GM12874 (cell line): ENCODE data around the gene COQ8A.

Experiments used
- TF ChIP-seq, protein P1 (sequence below): IDR thresholded peaks from 2 replicates; pipeline ENCODE4 v1.5.1; 2011; ENCODE audit warnings: low read depth, mild to moderate bottlenecking, control low read depth, low read length, moderate library complexity; ENCODE audit not compliant: insufficient read depth

COQ8A gene

DNA sequence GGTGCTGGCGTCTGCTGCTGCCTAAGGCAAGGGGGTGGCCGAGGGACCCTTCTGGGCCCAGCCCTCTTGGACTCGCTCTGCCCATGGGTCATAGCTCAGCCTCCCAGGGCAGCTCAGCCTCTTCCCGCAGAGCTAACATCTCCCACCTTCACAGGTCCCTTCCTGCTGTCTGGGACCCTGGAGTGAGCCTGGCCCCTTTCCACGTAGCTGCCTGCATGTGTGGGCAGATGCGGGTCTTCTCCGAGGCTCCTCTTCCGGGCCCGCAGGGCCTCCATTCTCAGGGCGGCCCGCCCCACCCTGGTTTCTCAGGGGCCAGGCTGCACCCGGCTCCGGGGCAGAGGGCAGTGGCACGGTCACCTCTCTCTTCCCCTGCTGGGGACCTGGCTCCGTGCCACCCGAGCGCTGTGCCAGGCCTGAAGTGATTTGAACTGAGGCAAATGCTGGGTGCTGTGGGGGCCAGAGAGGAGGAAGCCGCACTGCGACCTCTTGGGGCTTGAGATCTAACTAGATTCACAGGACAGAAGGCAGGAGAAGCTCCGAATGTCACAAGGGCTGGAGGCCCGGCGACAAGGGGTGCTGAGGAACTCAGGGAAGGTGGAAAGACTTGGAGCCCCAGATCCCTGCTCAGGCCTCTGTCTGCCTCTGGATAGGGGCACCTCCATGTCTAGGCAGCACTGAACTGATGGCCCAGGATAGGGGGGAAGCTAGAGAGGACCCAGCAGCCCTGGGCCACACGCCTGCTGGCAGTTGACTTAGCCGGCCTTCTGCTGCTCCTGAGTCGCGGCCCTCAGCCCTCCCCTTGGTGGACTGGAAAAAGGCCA, 40.7 kb downstream of the COQ8A start:
- TF ChIP-seq, protein P1, sequence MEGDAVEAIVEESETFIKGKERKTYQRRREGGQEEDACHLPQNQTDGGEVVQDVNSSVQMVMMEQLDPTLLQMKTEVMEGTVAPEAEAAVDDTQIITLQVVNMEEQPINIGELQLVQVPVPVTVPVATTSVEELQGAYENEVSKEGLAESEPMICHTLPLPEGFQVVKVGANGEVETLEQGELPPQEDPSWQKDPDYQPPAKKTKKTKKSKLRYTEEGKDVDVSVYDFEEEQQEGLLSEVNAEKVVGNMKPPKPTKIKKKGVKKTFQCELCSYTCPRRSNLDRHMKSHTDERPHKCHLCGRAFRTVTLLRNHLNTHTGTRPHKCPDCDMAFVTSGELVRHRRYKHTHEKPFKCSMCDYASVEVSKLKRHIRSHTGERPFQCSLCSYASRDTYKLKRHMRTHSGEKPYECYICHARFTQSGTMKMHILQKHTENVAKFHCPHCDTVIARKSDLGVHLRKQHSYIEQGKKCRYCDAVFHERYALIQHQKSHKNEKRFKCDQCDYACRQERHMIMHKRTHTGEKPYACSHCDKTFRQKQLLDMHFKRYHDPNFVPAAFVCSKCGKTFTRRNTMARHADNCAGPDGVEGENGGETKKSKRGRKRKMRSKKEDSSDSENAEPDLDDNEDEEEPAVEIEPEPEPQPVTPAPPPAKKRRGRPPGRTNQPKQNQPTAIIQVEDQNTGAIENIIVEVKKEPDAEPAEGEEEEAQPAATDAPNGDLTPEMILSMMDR = no peak

DNA sequence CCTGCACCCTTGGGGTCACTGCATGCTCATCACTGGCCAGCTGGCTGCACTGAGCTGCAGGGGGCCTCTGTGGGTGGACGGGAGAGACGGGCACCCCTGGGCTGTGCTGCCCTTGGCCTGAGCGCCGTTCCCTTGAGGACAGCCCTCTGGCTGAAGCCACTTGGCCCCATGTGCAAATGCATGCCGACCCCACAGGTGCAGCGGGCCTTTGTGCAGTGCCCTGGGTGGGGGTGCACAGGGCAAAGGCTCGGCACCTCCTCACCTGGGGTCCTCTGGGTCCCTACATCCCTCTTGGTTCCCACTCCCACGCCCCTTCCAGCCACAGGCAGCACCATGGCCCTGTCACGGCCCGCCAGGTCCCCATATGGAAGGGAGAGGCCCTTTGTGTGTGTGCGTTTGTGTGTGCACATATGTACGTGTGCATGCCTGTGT, 41.3 kb downstream of the COQ8A start:
- TF ChIP-seq, protein P1 = no peak

DNA sequence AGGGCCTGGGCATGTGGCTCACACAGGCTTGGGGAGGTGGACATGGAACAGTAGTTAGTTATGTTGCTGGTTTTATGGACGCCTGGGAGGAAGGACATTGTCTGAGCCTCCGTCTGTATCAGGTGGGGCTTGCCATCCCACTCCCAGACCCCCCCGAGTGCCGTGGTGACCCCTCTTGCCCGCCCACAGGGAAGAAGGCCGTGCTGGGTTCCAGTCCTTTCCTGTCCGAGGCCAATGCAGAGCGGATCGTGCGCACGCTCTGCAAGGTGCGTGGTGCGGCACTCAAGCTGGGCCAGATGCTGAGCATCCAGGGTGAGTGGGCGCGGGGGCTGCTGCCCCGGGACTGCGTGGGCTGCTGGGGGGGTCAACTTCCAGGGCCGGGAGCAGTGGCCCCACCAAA, 41.7 kb downstream of the COQ8A start:
- TF ChIP-seq, protein P1 = no peak

DNA sequence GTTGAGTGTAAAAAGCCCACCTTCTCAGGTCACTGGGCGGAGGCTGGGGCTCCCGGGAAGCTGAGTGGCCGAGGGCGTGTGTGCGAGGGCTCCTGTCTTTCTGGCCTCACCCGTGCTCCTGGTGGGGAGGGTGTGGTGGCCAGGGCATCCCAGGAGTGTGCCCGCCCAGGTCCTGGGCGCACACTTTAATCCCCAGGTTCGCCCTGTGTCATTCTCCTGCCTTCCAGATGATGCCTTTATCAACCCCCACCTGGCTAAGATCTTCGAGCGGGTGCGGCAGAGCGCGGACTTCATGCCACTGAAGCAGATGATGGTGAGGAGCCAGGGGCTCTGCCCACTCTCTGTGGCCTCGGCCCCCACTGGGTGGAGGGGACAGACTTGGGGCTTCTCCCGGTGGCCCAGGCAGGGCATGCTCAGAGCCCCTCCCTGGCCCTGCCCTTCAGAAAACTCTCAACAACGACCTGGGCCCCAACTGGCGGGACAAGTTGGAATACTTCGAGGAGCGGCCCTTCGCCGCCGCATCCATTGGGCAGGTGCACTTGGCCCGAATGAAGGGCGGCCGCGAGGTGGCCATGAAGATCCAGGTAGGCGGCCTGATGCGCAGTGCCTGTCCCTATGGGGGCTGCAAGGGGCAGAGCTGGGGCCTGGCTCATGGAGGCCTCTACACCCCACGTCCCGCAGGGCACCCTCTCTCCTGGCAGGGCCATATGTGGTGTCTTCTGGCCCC, 42.5 kb downstream of the COQ8A start:
- TF ChIP-seq, protein P1 = no peak

DNA sequence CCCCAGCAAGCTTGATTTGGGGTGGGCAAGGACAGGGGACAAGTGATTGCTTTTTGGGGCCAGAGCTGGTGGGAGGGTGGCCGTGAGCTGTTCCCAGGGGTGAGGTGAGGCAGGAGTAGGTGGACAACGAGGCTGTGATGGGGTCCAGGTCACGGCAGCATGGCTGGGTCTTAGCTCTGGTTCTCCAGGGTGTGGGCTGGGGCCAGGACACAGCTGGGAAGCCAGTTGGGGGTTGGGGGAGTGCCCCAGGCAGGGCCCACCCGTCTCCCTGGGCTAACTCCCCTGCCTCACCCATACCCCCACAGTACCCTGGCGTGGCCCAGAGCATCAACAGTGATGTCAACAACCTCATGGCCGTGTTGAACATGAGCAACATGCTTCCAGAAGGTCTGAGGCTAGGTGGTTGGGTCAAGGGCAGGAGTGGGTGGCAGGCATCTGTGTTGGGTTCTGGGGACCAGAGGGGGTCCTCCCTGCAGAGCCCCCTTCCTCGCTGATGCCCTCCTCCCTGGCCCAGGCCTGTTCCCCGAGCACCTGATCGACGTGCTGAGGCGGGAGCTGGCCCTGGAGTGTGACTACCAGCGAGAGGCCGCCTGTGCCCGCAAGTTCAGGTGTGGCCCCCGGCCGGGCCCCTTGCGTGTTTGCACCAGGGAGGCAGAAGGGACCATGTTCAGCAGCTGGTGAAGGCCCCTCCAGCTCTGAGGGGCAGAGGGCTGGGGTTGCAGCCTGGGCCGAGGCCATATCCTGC, 43.3 kb downstream of the COQ8A start:
- TF ChIP-seq, protein P1 = no peak

DNA sequence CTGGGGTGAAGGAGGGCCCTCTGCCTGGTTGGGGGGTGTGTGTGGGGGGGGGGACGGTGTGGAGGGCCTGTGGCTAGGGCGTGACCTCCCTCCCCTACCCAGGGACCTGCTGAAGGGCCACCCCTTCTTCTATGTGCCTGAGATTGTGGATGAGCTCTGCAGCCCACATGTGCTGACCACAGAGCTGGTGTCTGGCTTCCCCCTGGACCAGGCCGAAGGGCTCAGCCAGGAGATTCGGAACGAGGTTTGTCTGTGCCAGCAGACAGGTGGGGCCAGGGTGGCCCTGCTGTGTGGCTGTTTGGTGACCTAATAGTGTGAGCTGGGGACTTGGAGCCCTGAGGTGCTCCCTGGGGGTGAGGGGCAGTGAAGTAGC, 43.9 kb downstream of the COQ8A start:
- TF ChIP-seq, protein P1 = no peak

DNA sequence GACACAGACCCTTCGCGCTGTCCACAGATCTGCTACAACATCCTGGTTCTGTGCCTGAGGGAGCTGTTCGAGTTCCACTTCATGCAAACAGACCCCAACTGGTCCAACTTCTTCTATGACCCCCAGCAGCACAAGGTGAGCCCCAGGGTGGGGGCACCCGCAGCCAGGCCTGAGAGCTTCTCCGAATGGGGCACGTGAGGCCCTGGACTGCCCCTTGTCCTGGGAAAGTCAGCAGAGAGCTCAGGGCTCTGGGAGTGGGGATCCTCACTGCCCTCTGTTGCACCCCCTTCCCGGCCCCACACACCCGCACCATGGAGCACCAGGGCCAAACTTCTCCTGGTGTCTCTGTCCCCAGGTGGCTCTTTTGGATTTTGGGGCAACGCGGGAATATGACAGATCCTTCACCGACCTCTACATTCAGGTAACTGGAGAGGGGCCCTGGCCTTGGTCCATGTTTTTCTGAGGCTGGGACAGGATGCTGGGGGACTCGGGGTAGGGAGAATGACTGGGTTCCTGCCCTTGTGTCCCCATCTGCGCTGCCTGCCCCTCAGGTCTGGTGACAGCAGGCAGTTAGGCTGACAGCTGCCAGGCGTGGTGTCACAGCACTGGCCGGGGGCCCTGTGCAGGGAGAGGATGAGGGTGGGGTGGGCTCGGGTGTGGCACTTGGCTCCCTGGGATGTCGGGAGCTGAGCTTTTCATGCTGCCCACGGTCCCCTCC, 44.6 kb downstream of the COQ8A start:
- TF ChIP-seq, protein P1 = no peak
